A549 treated with AZD9567 at 1 μM for 4 hours (cell line): ENCODE data around the gene ADAMTS14. TPM values are rescaled to one million over a fixed set of nuclear protein-coding genes. Genes with fewer than 3 reads are reported as not detected.

Experiments
- total RNA-seq: library from RNA; stranded (reverse); fragments of 200-300 nt; extraction: Qiagen RNA extraction; gene quantifications from 5 replicates; pipeline ENCODE4 v1.2.3, GENCODE V29; 2022; ENCODE audit not compliant: insufficient read depth

ADAMTS14 gene, protein sequence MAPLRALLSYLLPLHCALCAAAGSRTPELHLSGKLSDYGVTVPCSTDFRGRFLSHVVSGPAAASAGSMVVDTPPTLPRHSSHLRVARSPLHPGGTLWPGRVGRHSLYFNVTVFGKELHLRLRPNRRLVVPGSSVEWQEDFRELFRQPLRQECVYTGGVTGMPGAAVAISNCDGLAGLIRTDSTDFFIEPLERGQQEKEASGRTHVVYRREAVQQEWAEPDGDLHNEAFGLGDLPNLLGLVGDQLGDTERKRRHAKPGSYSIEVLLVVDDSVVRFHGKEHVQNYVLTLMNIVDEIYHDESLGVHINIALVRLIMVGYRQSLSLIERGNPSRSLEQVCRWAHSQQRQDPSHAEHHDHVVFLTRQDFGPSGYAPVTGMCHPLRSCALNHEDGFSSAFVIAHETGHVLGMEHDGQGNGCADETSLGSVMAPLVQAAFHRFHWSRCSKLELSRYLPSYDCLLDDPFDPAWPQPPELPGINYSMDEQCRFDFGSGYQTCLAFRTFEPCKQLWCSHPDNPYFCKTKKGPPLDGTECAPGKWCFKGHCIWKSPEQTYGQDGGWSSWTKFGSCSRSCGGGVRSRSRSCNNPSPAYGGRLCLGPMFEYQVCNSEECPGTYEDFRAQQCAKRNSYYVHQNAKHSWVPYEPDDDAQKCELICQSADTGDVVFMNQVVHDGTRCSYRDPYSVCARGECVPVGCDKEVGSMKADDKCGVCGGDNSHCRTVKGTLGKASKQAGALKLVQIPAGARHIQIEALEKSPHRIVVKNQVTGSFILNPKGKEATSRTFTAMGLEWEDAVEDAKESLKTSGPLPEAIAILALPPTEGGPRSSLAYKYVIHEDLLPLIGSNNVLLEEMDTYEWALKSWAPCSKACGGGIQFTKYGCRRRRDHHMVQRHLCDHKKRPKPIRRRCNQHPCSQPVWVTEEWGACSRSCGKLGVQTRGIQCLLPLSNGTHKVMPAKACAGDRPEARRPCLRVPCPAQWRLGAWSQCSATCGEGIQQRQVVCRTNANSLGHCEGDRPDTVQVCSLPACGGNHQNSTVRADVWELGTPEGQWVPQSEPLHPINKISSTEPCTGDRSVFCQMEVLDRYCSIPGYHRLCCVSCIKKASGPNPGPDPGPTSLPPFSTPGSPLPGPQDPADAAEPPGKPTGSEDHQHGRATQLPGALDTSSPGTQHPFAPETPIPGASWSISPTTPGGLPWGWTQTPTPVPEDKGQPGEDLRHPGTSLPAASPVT
- 0.12 to 0.13 TPM (median 0.13 TPM) in 4 of 5 replicates, not detected in the other for total RNA-seq

DNA sequence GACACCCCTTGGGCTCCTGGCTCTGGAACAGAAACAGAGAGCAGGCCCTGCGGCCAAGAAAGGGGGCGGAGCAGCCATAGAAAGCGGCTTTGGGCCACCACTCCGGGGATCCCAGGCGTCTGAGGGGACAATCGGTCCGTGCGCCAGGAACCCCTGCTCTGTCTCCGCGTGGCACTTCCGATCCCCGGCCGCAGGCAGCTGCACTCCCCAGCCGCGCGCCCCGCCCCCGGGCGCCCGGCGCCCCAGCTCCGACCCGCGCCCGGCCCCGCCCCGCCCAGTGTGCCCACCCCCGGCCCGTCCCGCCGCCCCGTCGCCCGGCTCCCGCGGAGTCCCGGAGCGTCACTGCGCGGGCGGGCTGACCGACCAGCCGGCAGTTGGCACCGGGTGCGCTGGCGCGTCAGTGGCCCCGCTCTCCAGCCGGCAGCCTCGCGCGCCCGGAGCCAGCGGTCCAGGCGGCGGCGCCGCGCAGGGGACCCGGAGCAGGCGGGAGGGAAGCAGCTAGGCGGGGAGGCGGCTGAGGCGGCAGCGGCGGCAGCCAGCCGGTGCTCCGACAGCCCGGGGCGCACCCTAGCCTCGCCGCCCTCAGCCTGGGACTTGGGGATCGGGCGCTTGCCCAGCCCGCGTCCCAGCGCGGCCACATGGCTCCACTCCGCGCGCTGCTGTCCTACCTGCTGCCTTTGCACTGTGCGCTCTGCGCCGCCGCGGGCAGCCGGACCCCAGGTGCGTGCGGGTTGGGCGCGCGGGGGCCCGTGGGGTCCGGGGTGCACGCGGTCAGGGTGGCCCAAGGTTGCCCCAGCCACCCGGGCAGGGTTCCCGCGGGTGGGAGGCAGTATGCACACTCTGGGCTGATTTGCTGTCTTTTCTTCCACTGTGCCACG is at the start of gene ADAMTS14:
Gene ADAMTS14, plus strand, starts transcription at position 342 of the 878 bp plus-strand sequence. Its CDS starts 297 bp downstream, at position 639.

DNA sequence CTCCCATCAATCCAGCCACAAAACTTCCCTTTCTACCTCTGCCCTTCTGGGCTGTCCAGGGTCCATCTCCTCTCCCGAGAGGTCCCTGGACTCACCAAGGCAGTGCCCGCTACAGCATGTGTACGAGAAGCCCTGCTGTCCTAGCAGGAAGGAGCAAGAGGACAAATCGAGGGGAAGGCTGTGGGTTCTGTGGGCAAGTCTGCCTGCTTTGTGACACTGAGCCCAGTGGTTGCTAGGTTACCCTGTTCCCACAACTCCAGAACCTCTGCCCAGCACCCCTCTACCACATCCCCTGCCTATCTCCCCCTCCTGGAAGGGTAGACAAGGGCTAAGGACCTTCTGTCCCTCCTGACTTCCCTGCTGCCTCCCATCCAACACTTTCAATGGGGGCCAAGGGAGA is 112.9 kb downstream of the ADAMTS14 start, which contains the start of gene TBATA:
Gene TBATA, minus strand, starts transcription at position 188 of the 400 bp plus-strand sequence. CDS start 1,998 bp downstream, outside the sequence.

Other genes with a start within 250 kb of the ADAMTS14 start
- gene NODAL, start 230.8 kb upstream of the ADAMTS14 start, total RNA-seq, result not detected in 5 replicates
- gene PALD1, start 193.7 kb upstream of the ADAMTS14 start, total RNA-seq, result 4.9 to 8.1 TPM (median 7.4 TPM) in 5 replicates
- not detected in 5 replicates for gene PRF1, start 69.8 kb upstream of the ADAMTS14 start, total RNA-seq
- gene TBATA, start 112.9 kb downstream of the ADAMTS14 start, total RNA-seq, result not detected in 5 replicates
- gene SGPL1, start 143.4 kb downstream of the ADAMTS14 start, total RNA-seq, result 25.7 to 36.7 TPM (median 25.9 TPM) in 5 replicates
- 193 to 257 TPM (median 235 TPM) in 5 replicates for gene PCBD1, start 216.1 kb downstream of the ADAMTS14 start, total RNA-seq